Measurements from ENCODE around the gene MAP2K5.

The MAP2K5 gene

DNA sequence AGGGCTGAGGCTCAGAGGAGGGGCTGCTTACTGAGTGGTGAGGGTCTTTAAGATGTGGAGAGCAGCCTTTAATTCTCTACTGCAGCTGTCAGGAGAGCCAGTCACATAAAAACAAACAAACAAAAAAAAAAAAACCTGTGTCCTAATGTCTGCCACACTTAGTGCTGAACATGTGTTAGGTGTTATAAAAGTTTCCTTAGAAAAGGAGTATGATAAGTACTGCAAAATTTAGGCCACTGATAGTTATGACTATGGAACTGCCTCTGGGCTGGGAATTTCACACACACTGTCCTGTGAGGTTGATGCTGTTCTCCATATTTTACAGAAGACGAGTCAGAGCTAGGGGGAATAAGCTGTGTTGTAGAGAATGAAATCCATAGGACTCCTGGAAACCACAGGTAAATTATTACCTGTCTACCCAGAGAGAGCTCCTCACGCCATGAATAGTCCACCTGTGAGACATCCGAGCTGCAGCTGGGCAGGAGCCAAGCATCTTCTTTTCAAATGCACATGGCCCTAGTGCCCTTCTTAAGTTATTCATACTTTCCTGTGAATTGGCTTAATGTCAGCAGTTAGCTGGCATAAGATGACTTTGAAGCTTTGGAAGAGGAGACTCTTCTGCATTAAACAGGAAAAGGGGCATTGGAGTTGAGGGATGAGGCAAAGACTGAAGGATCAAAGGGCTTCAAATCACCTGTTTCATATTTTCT lies 248.3 kb downstream of the MAP2K5 start:
- H3K27ac ChIP-seq, result no peak overlapping the region
- TF ChIP-seq ZFX (IDR thresholded peaks at IDR 0.05) (no peak), CTCF (conservative IDR thresholded peaks at IDR 0.05) (no peak)

- no peak for TF ChIP-seq ZFX (IDR thresholded peaks at IDR 0.05)
- TF ChIP-seq CTCF (conservative IDR thresholded peaks at IDR 0.05), result no peak
- H3K27ac ChIP-seq, result no peak overlapping the region
Measured at GRCh38 chr15:67792250-67792942, 249.9 kb downstream of the MAP2K5 start.

GRCh38 chr15:67794832-67795574 lies 252.5 kb downstream of the MAP2K5 start:
- TF ChIP-seq ZFX (IDR thresholded peaks at IDR 0.05), result no peak
- TF ChIP-seq CTCF (conservative IDR thresholded peaks at IDR 0.05), result no peak
- no peak overlapping the region for H3K27ac ChIP-seq

DNA sequence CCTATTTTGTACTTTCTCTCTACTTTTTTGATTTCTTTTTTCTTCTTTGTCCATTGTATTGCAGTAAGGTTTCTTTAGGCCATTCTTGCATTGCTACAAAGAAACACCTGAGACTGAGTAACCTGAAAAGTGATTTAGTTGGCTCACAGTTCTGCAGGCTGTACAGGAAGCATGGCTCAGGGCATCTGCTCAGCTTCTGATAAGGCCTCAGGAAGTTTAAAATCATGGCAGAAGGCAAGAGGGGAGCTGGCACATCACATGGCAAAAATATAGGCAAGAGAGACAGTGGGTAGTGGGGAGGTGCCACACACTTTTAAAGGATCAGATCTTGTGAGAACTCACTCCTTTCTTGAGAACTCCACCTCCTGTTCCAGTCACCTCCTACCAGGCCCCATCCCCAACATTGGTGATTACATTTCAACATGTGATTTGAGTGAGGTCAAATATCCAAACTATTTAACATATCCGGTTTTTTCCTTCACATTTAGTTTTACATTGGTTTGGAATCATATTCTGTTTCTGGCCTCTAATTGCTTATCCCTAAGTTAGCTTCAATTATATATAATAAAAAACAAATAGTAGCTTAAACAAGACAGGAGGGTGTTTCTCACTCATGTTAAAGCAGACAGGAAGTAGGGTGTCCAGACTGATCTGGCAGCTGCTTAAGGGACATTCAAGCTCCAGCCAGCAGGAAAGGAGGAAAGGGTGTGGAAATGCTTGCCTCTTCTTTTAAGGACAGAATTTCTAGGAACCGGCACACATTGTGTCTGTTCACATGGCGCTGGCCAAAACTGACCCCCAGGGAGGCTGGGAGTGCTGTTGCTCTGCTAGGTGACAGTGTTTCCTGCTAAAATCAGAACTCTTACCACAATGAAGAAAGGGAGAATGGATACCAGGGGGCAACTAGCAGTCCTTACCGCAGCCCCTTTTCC lies 254.0 kb downstream of the MAP2K5 start:
- H3K27ac ChIP-seq, result no peak overlapping the region
- TF ChIP-seq ZFX (IDR thresholded peaks at IDR 0.05), result no peak
- TF ChIP-seq CTCF (conservative IDR thresholded peaks at IDR 0.05), result no peak

- no peak overlapping the region for H3K27ac ChIP-seq
- TF ChIP-seq ZFX (IDR thresholded peaks at IDR 0.05) (no peak), CTCF (conservative IDR thresholded peaks at IDR 0.05) (no peak)
Measured at GRCh38 chr15:67799801-67800205, 257.3 kb downstream of the MAP2K5 start.

DNA sequence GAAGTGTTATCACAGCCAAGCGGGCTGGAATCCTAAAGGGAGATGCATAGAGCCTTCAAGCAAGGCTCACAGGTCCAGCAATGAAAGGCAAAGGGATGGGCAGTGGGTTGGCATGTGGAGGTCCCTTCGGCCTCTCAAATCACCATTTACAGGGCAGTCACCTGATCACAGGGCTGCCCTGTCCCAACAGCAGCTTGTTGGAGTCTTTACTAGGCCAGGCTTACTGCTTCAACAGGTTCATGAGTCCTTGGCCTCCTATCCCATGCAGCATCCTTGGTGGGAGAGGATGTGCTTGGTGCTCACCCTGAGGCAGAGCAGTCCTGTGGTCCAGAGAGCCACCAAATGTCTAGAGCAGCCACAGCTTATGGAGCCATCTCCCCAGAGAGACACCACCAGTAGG lies 258.6 kb downstream of the MAP2K5 start:
- H3K27ac ChIP-seq, result no peak overlapping the region
- TF ChIP-seq ZFX (IDR thresholded peaks at IDR 0.05) (no peak), CTCF (conservative IDR thresholded peaks at IDR 0.05) (no peak)
